H1 (cell line): ENCODE measurements around the gene CYP46A1. TPM values are rescaled to one million over a fixed set of nuclear protein-coding genes. Genes with fewer than 3 reads are reported as not detected.

Source experiments
- CREB1 ChIP-seq: IDR thresholded peaks from 2 replicates; pipeline ENCODE4 v1.6.1; 2012; ENCODE audit warnings: inconsistent platforms
- EP300 ChIP-seq, 2 experiments: IDR thresholded peaks; 1 replicate in 1 of 2; 2 replicates in 1 of 2; pipeline ENCODE4 v1.6.1; 2011 to 2012; ENCODE audit warnings: low read depth in 2 of 2, low read length in 2 of 2, mild to moderate bottlenecking in 2 of 2, borderline replicate concordance in 1 of 2, inconsistent platforms in 1 of 2, moderate library complexity in 1 of 2
- POLR2AphosphoS5 ChIP-seq: IDR thresholded peaks from 2 replicates; pipeline ENCODE4 v1.6.1; 2011; ENCODE audit warnings: low read depth, low read length
- RNF2 ChIP-seq: fragments of 200-900, 300-1000 bp; sonication (generic); IDR thresholded peaks from 2 replicates; pipeline ENCODE4 v1.7.1; 2016; ENCODE audit warnings: borderline replicate concordance, low read depth, mild to moderate bottlenecking, antibody characterized with exemption, low read length; ENCODE audit not compliant: poor library complexity, severe bottlenecking; ENCODE audit errors: missing control alignments
- SP1 ChIP-seq: IDR thresholded peaks from 2 replicates; pipeline ENCODE4 v1.6.1; 2011; ENCODE audit warnings: low read depth, low read length
- polyA plus RNA-seq, 7 experiments: library from polyadenylated mRNA; depleted of rRNA in 3 of 7; stranded (reverse) in 5 of 7; unstranded in 2 of 7; fragments of >200 nt in 5 of 7; fragments of 200-250 nt in 2 of 7; gene quantifications; 1 replicate in 5 of 7; 2 replicates in 1 of 7; 4 replicates in 1 of 7; pipeline versions ENCODE4 v1.2.1 to v1.2.3, GENCODE V29; 2011 to 2013; ENCODE audit warnings: missing spikeins in 2 of 7, mixed read lengths in 2 of 7
- total RNA-seq: library from RNA; stranded (reverse); fragmentation: NEBNext Ultra II Directional; extraction: Animal tissue kit (Norgen Biotek cat#: 25700); gene quantifications from 2 replicates; pipeline ENCODE4 v1.2.1, GENCODE V29; 2021

The CYP46A1 gene
- total and polyA plus RNA-seq, 2 of the 8 experiments (the other 6 are each of a cell fraction or from before 2014, with no cell fraction given): 0.41 to 1.3 TPM

DNA sequence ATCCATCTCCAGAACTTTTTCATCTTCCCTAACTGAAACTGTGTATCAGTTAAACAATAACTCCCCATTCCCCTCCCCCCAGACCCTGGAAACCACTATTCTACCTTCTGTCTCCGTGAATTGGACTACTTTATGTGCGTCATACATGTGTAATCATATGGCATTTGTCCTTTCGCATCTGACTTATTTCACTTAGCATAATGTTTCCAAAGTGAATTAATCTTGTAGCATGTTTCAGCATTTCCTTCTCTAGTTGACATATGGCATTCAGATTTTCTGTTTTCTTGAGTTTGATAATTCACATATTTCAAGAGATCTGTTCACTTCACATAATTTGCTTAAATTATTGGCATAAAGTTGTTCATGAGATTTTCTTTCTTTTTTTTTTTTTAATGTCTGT is 9.8 kb downstream of the CYP46A1 start (continued):
- no peak for TF ChIP-seq EP300 (IDR thresholded peaks at IDR 0.05; ENCODE audit: borderline replicate concordance in 1 of 2, low read depth in 2 of 2, low read length in 2 of 2)
- TF ChIP-seq POLR2AphosphoS5: no peak
- no peak for TF ChIP-seq CREB1
- no peak for TF ChIP-seq SP1
- TF ChIP-seq RNF2: no peak
